Neural cell (in vitro differentiated cells): Measurements from ENCODE around the gene PLEKHA7. TPM values are rescaled to one million over a fixed set of nuclear protein-coding genes. Genes with fewer than 3 reads are reported as not detected.

Source experiments
- H2AFZ ChIP-seq: fragments of 200-600, 300-800 bp; sonication (generic), shearing (Covaris generic); 2 replicates; pipeline ENCODE4 v1.6.0; 2014; ENCODE audit warnings: low read depth, mild to moderate bottlenecking, antibody characterized with exemption, low read length, moderate library complexity
- H3F3A ChIP-seq: fragments of 200-600 bp; shearing (Covaris generic); 2 replicates; pipeline ENCODE4 v1.6.1; 2016; ENCODE audit warnings: mild to moderate bottlenecking, moderate library complexity, mixed read lengths, antibody characterized with exemption, low read length; ENCODE audit not compliant: insufficient read depth, poor library complexity, severe bottlenecking
- H3K27ac ChIP-seq: fragments of 200-600, 300-800 bp; sonication (generic), shearing (Covaris generic); 2 replicates; pipeline ENCODE4 v1.5.1; 2014; ENCODE audit warnings: mild to moderate bottlenecking, low read length, moderate library complexity
- H3K27me3 ChIP-seq: fragments of 300-800, 200-600 bp; sonication (generic), shearing (Covaris generic); 2 replicates; pipeline ENCODE4 v1.6.0; 2014; ENCODE audit warnings: mild to moderate bottlenecking, low read depth, low read length, moderate library complexity; ENCODE audit not compliant: insufficient read depth
- H3K36me3 ChIP-seq: fragments of 300-800, 200-600 bp; sonication (generic), shearing (Covaris generic); 2 replicates; pipeline ENCODE4 v1.5.1; 2014; ENCODE audit warnings: mild to moderate bottlenecking, antibody characterized with exemption, low read length, moderate library complexity; ENCODE audit not compliant: insufficient read depth
- H3K4me2 ChIP-seq: fragments of 300-800, 200-600 bp; sonication (generic), shearing (Covaris generic); 2 replicates; pipeline ENCODE4 v1.6.0; 2014; ENCODE audit warnings: mild to moderate bottlenecking, low read length
- H3K4me3 ChIP-seq: fragments of 300-800, 200-600 bp; sonication (generic), shearing (Covaris generic); 2 replicates; pipeline ENCODE4 v1.5.1; 2014; ENCODE audit warnings: mild to moderate bottlenecking, low read length, moderate library complexity
- H3K79me2 ChIP-seq: fragments of 200-600 bp; shearing (Covaris generic); replicated peaks from 2 replicates; pipeline ENCODE4 v1.6.0; 2014; ENCODE audit warnings: mild to moderate bottlenecking, low read length, moderate library complexity; ENCODE audit not compliant: insufficient read depth
- H3K9ac ChIP-seq: fragments of 300-800, 200-600 bp; sonication (generic), shearing (Covaris generic); 2 replicates; pipeline ENCODE4 v1.6.1; 2016; ENCODE audit warnings: mild to moderate bottlenecking, low read length, mixed read lengths
- H3K9me2 ChIP-seq: fragments of 200-600 bp; shearing (Covaris generic); 2 replicates; pipeline ENCODE4 v1.6.1; 2016; ENCODE audit warnings: mild to moderate bottlenecking, low read length, mixed read lengths; ENCODE audit not compliant: insufficient read depth
- H3K9me3 ChIP-seq: fragments of 200-600, 300-800 bp; sonication (generic), shearing (Covaris generic); 2 replicates; pipeline ENCODE4 v1.6.1; 2016; ENCODE audit warnings: mild to moderate bottlenecking, mixed run types, low read length, moderate library complexity, mixed read lengths
- H4K20me1 ChIP-seq: fragments of 200-600 bp; shearing (Covaris generic); 2 replicates; pipeline ENCODE4 v1.6.1; 2016; ENCODE audit warnings: mild to moderate bottlenecking, mixed run types; ENCODE audit not compliant: insufficient read depth
- EP300 ChIP-seq: fragments of 450-650 bp; conservative IDR thresholded peaks from 2 replicates; pipeline ENCODE4 v1.6.1; 2014; ENCODE audit warnings: antibody characterized with exemption, mild to moderate bottlenecking, moderate library complexity; ENCODE audit not compliant: poor library complexity, severe bottlenecking
- EZH2 ChIP-seq: fragments of 200-600, 300-800 bp; shearing (Covaris generic), sonication (generic); IDR thresholded peaks from 2 replicates; pipeline ENCODE4 v1.6.1; 2014; ENCODE audit warnings: antibody characterized with exemption, low read length, borderline replicate concordance, mild to moderate bottlenecking; ENCODE audit not compliant: insufficient read depth, poor library complexity, severe bottlenecking
- MXI1 ChIP-seq: fragments of 450-650 bp; conservative IDR thresholded peaks from 2 replicates; pipeline ENCODE4 v1.6.1; 2014; ENCODE audit warnings: antibody characterized with exemption, mild to moderate bottlenecking; ENCODE audit not compliant: poor library complexity, severe bottlenecking
- POLR2AphosphoS5 ChIP-seq: IDR thresholded peaks from 2 replicates; pipeline ENCODE4 v1.6.1; 2012
- RAD21 ChIP-seq: fragments of 450-650 bp; conservative IDR thresholded peaks from 2 replicates; pipeline ENCODE4 v1.6.1; 2014; ENCODE audit warnings: antibody characterized with exemption, mild to moderate bottlenecking, moderate library complexity
- SMC3 ChIP-seq: fragments of 450-650 bp; conservative IDR thresholded peaks from 2 replicates; pipeline ENCODE4 v1.6.1; 2014; ENCODE audit warnings: antibody characterized with exemption, mild to moderate bottlenecking, moderate library complexity; ENCODE audit not compliant: poor library complexity
- TAF1 ChIP-seq: IDR thresholded peaks from 2 replicates; pipeline ENCODE4 v1.6.1; 2012; ENCODE audit warnings: low read depth
- polyA plus RNA-seq: library from polyadenylated mRNA; depleted of rRNA; stranded (reverse); fragments of >200 nt; gene quantifications from 2 replicates; pipeline ENCODE4 v1.2.3, GENCODE V29; 2014
- TF ChIP-seq, protein P1 (sequence below): IDR thresholded peaks from 2 replicates; pipeline ENCODE4 v1.6.1; 2012; ENCODE audit warnings: borderline replicate concordance
- TF ChIP-seq, protein P2 (sequence below): fragments of 450-650 bp; IDR thresholded peaks from 2 replicates; pipeline ENCODE4 v1.5.1; 2014; ENCODE audit warnings: antibody characterized with exemption, mild to moderate bottlenecking, moderate library complexity; ENCODE audit not compliant: poor library complexity, severe bottlenecking

PLEKHA7 gene
- polyA plus RNA-seq, 1 donor from 2014 or later = 45.7 TPM

DNA sequence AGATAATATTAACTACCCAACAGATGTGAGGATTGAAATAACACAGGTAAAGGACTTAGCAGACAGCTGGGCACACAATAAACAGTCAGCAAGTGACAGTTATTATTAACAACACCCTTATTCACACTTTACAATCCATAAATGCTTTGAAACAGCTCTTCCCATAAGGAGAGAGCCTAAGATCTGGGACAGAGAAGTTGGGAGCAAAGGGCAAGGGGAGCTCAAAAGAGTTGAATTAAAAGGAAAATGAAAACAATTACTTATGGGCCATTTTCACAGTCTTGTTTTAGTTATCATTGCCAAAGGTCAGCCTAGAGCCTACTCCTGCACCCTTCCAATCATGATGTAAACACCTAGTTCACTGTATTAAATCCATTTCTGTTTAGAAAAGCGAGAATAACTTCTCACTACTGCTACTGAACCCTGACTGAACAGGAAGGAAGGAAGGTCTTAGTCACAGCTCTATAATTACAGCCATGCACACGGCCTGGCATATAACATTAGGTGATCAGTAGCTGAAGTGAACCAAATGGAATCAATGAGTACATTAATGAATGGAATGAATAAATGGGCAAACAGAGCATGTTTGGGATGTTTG is 111.3 kb downstream of the PLEKHA7 start:
- H3K9me3 ChIP-seq = no peaks in the 10 kb centered on the region

DNA sequence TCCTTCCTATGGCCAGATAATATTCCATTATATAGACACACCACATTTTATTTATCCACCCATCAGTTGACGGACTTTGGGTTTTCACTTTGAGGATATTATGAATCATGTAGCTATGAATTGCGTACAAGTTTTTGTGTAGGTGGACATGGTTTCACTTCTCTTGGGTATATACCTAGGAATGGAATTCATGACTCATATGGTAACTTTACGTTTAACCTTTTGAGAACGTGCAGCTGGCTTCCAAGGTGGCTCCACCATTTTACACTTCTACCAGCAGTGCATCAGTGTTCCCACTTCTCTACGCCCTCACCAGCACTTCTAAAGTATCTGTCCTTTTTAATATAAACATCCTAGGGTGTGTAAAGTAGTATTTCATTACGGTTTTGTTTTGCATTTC is 112.0 kb downstream of the PLEKHA7 start:
- Histone ChIP-seq H3K36me3 (no peaks in the 10 kb centered on the region), H4K20me1 (no peaks in the 10 kb centered on the region), H3K79me2 (peaks cover 15% of the 10 kb centered on the region), H3K9ac (no peak overlapping the region), H3K9me3 (no peaks in the 10 kb centered on the region), H3K9me2 (no peaks in the 10 kb centered on the region), H3F3A (peaks cover 8% of the 10 kb centered on the region), H3K4me3 (no peak overlapping the region), H2AFZ (no peak overlapping the region), H3K4me2 (no peak overlapping the region), H3K27ac (no peak overlapping the region), H3K27me3 (no peaks in the 10 kb centered on the region)
- TF ChIP-seq SMC3 (no peak), MXI1 (no peak), POLR2AphosphoS5 (no peak), TAF1 (no peak), RAD21 (no peak), EP300 (no peak), EZH2 (no peak)
- TF ChIP-seq, protein P1, sequence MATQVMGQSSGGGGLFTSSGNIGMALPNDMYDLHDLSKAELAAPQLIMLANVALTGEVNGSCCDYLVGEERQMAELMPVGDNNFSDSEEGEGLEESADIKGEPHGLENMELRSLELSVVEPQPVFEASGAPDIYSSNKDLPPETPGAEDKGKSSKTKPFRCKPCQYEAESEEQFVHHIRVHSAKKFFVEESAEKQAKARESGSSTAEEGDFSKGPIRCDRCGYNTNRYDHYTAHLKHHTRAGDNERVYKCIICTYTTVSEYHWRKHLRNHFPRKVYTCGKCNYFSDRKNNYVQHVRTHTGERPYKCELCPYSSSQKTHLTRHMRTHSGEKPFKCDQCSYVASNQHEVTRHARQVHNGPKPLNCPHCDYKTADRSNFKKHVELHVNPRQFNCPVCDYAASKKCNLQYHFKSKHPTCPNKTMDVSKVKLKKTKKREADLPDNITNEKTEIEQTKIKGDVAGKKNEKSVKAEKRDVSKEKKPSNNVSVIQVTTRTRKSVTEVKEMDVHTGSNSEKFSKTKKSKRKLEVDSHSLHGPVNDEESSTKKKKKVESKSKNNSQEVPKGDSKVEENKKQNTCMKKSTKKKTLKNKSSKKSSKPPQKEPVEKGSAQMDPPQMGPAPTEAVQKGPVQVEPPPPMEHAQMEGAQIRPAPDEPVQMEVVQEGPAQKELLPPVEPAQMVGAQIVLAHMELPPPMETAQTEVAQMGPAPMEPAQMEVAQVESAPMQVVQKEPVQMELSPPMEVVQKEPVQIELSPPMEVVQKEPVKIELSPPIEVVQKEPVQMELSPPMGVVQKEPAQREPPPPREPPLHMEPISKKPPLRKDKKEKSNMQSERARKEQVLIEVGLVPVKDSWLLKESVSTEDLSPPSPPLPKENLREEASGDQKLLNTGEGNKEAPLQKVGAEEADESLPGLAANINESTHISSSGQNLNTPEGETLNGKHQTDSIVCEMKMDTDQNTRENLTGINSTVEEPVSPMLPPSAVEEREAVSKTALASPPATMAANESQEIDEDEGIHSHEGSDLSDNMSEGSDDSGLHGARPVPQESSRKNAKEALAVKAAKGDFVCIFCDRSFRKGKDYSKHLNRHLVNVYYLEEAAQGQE = no peak
- TF ChIP-seq, protein P2, sequence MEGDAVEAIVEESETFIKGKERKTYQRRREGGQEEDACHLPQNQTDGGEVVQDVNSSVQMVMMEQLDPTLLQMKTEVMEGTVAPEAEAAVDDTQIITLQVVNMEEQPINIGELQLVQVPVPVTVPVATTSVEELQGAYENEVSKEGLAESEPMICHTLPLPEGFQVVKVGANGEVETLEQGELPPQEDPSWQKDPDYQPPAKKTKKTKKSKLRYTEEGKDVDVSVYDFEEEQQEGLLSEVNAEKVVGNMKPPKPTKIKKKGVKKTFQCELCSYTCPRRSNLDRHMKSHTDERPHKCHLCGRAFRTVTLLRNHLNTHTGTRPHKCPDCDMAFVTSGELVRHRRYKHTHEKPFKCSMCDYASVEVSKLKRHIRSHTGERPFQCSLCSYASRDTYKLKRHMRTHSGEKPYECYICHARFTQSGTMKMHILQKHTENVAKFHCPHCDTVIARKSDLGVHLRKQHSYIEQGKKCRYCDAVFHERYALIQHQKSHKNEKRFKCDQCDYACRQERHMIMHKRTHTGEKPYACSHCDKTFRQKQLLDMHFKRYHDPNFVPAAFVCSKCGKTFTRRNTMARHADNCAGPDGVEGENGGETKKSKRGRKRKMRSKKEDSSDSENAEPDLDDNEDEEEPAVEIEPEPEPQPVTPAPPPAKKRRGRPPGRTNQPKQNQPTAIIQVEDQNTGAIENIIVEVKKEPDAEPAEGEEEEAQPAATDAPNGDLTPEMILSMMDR = no peak

More for the DNA sequence above, 111.3 kb downstream of the PLEKHA7 start:
- Histone ChIP-seq H3K27ac (no peak overlapping the region), H3K36me3 (no peaks in the 10 kb centered on the region), H3K9me2 (no peaks in the 10 kb centered on the region), H3F3A (peaks cover 8% of the 10 kb centered on the region), H2AFZ (no peak overlapping the region), H3K27me3 (no peaks in the 10 kb centered on the region), H3K4me2 (no peak overlapping the region), H3K79me2 (peaks cover 15% of the 10 kb centered on the region), H3K9ac (no peak overlapping the region), H3K4me3 (no peak overlapping the region), H4K20me1 (no peaks in the 10 kb centered on the region)
- TF ChIP-seq, protein P1 = no peak
- TF ChIP-seq POLR2AphosphoS5 = no peak
- TF ChIP-seq, protein P2 = no peak
- TF ChIP-seq TAF1 = no peak
- no peak for TF ChIP-seq SMC3
- TF ChIP-seq EZH2 = no peak
- TF ChIP-seq EP300 = no peak
- no peak for TF ChIP-seq RAD21
